Subcutaneous adipose tissue (tissue), 4 donors: Measurements from ENCODE around the gene P4HTM. TPM values are rescaled to one million over a fixed set of nuclear protein-coding genes. Genes with fewer than 3 reads are reported as not detected.

Experiments used
- total RNA-seq, 4 donors: library from RNA; depleted of rRNA; stranded (reverse); fragments of >200 nt; gene quantifications; one replicate each; pipeline ENCODE4 v1.1.0, GENCODE V29; 2016
- TF ChIP-seq, protein P1 (sequence below): fragments of 450-650 bp; IDR thresholded peaks from one replicate; pipeline ENCODE4 v1.5.1; 2016; ENCODE audit warnings: low read depth, mild to moderate bottlenecking, control low read depth, antibody characterized with exemption, moderate library complexity

P4HTM gene
- total RNA-seq, 4 donors from 2014 or later, result 15.3 to 30.6 (median 26.0) TPM

DNA sequence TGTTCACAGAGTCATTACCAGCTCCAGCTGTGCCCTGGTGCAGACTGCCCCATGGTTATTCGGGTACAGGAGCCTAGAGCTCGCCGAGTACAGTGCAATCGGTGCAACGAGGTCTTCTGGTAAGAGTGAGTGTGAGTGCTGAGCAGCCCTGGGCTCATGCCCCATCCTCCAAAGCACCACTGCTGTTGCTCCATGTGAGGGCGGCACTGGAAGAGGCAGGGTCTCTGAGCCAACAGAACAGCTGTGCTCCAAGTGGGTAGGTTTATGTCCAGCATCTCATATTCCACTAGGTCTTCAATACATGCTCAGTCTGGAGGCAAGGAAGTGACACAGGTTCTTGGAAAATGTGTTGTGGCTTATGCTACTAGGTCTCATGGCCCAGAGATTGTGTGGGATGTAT is 19.5 kb upstream of the P4HTM start:
- TF ChIP-seq, protein P1, sequence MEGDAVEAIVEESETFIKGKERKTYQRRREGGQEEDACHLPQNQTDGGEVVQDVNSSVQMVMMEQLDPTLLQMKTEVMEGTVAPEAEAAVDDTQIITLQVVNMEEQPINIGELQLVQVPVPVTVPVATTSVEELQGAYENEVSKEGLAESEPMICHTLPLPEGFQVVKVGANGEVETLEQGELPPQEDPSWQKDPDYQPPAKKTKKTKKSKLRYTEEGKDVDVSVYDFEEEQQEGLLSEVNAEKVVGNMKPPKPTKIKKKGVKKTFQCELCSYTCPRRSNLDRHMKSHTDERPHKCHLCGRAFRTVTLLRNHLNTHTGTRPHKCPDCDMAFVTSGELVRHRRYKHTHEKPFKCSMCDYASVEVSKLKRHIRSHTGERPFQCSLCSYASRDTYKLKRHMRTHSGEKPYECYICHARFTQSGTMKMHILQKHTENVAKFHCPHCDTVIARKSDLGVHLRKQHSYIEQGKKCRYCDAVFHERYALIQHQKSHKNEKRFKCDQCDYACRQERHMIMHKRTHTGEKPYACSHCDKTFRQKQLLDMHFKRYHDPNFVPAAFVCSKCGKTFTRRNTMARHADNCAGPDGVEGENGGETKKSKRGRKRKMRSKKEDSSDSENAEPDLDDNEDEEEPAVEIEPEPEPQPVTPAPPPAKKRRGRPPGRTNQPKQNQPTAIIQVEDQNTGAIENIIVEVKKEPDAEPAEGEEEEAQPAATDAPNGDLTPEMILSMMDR, result no peak

- TF ChIP-seq, protein P1, result no peak
Observed at GRCh38 chr3:48974076-48974864, 15.8 kb upstream of the P4HTM start.

DNA sequence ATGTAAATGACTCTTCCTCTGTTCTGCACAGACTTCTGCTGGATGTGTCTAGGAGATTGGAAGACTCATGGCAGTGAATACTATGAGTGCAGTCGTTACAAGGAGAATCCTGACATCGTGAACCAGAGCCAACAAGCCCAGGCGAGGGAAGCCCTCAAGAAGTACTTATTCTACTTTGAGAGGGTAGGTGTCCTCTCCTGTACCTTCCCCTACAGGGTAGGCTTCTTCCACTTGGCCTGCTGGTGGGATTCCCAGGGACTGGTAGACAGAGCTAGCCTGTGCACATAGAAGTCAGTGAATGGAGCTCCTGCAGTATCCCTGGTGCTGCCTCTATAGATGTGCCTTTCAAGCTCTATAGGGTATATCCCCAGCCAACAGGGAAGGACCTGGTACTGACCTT is 10.6 kb upstream of the P4HTM start:
- TF ChIP-seq, protein P1, result no peak

DNA sequence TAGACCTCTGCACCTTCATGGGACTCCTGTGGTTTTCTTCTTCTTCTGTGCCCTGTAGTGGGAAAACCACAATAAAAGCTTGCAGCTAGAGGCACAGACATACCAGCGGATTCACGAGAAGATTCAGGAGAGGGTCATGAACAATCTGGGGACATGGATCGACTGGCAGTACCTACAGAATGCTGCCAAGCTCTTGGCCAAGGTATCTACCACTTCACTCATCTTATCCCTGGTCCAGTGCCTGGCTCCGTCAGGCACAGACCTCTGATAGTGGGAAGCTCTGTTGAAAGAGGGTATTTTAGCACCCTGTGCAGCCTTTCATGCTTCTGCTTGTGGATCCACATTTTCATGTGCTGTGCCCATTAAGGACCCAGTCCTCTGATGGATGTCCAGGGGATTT is 9.7 kb upstream of the P4HTM start:
- TF ChIP-seq, protein P1, result no peak

DNA sequence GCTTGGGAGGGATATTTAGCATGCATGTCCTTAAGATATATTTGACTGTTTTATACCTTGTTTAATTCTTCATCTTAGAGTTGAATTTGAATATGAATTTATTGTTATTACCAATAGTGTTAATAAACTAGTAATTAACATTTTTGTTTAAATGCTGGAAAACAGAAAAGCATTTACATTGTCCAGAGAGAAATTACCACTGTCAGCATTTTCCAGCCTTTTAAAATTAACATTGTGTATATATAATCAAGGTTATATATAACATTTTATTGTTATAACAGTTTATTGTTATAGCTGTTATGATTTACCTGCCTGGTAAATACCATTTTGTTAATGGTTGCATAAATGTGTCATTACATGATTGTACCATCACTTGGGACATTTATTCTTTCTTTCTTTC is 8.0 kb upstream of the P4HTM start:
- TF ChIP-seq, protein P1, result no peak

DNA sequence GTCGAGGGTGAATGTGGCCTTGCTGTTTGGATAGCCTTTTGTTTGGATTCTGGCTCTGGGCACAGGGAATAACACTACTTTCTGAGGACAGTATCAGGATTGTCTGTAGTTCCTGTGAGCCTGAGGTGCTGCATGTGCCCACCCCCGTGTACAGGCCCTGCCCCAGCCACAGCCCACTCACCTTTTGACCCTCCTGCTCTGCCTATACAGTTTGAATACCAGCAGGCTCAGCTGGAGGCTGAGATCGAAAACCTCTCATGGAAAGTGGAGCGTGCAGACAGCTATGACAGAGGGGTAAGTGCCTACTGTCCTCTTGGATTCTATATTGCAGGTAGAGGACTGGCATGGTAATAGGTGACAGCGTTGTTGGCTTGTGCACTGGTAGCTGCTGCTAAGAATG is 7.4 kb upstream of the P4HTM start:
- TF ChIP-seq, protein P1, result no peak

DNA sequence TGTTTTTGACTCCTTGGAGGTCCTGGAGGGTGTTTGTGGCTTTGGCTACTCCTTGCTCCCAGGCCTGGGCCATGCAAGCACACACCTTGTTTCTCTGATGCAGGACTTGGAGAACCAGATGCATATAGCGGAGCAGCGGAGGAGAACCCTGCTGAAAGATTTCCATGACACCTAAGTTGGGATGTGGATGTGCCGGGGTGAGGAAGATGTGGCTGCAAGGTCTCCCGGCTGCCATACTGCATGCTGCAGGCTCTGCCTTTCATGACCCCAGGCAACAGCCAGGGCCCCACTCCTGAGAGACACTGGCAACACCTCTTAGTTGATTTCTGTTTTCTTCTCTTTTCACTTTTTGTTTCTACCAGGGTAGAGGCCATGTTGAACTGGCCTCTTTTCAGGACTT is 6.9 kb upstream of the P4HTM start:
- TF ChIP-seq, protein P1, result no peak
